Renal cortex interstitium (tissue), 11 donors: ENCODE measurements around the gene CHST8. TPM values are rescaled to one million over a fixed set of nuclear protein-coding genes. Genes with fewer than 3 reads are reported as not detected.

Experiments used
- DNase-seq, 11 donors: peaks; one replicate each; pipeline ENCODE4 v3.0.0-alpha.2; 2013; ENCODE audit warnings: low read depth in 9 of 11, low spot score in 4 of 11; ENCODE audit errors: extremely low read depth in 1 of 11
- polyA plus RNA-seq, 3 donors: library from polyadenylated mRNA; unstranded; fragments of 120-200 nt; gene quantifications; one replicate each; pipeline ENCODE4 v1.2.1, GENCODE V29; 2013; ENCODE audit not compliant: insufficient read length in 3 of 3

The CHST8 gene
- polyA plus RNA-seq, 3 donors = 0.09 to 0.44 (median 0.27) TPM

GRCh38 chr19:33699754-33700407 lies 78.1 kb downstream of the CHST8 start:
- DNase-seq = no peak

DNA sequence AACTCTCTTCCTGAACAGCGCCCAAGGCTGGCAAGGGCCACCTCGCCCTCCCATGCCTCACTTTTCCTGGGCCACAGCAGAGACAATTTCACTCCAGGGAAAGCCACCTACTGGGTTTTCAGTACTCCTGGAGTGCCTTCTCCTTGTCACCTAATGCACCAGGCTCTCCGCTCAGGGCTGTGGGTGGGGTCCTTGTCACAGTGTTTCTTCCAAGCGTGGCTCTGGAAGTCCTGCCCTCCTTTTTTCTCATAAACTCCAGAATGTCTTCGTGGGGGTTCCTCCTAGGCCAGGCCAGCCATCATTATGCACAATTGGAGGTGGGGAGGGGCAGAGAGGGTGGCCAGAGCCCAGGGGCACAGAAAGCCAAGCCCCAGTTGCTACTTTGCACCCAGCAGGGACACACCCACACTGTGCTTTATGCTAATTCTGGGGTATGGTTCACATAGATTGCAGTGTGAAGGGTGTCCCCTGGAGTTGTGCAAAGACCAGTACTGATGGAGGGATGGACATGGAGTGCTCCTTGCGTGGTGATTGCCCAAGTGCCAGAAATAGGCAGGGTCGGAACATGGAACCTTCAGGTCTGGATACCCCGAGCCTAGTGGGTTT lies 78.8 kb downstream of the CHST8 start:
- DNase-seq = no peak

- no peak for DNase-seq
Observed at GRCh38 chr19:33701565-33701964, 79.8 kb downstream of the CHST8 start.

DNA sequence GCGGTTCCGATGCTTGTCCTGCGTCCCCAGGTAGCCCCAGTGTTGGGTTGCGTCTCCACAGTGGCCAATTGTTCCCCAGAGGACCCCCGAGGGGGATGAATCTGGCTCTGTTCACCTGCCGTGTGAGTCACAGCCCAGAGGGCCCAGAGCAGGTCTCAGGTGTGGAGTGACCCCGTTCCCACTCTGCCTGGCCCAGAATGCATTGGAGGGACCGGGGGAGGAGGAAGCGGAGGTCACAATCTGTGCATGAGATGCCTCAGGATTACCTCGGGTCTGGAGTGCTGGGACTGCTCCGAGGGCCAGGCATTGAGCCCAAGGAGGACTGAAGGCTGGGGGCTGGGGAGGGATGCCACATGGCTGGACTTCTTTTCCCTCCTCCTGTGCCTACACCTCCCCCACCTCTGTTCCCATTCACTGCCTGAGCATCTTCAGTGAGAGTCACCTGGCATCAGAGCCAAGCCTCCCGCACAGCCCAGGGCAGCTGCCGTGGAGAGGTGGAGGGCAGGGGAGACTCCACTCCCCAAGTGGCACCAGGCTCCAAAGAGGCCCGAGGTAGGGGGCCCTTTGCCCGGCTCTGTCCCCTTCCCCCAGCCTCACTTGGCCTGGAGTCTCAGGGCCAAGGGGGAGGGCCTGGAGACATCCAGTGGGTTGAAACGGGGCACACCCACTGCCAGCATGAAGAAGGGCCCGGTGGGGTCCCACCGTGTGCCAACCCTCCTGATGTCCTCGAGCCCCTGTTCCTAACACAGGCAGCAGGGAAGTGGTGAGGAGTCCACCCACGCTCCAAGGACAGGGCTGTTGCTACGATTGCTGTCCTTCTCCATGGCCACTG lies 81.1 kb downstream of the CHST8 start:
- no peak for DNase-seq

DNA sequence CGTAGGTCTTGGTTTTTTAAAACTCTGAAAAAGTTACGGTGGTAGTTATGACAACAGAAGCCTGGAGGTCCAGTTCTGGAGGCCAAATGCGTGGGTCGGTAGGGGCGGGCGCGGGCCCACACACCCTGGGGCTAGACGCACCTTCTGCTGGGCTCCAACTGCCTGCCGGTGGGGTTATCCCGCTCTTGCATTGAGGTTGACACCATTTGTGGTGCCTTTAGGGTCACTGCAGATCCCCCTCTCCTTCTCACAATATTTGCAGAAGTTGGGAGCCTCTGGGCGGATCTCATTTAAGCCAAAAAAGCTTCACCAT lies 81.6 kb downstream of the CHST8 start:
- no peak for DNase-seq

DNA sequence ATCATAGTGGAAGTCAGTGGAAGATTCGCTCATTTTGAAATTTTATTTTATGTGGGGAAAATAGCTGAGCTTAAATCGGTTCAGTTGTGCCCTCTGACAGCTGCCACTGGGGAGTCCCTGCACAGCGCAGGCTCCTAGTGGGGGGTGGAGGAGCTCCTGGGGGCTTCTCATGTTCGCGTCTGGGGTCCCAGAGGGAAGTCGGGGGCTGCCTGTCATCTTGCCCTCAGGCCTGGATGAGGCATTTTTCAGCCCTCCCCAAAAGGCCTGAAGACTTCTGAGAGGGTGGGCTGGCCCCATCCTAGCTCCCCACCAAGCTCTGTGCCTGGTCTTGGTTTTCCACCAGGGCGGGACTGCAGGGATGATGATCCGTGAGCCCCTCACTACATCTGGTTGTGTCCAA lies 82.1 kb downstream of the CHST8 start:
- no peak for DNase-seq

DNA sequence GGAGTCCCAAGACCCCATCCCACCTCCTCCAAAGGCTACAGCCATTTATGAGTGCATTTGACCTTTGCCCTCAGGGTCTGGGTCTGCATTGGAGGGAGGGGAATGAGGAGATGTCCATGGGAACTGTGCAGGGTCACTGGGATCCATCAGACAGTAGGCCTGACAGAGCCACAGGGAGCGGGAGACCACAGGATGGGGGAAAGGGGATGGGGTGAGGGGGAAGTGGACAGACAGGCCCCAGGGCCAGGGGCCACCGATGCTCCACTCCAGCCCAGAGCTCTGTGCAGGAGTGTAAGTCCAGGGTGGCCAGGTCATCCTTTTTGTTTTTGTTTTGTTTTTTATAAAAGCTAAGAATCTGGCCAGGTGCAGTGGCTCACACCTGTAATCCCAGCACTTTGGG lies 82.5 kb downstream of the CHST8 start:
- DNase-seq = no peak

DNA sequence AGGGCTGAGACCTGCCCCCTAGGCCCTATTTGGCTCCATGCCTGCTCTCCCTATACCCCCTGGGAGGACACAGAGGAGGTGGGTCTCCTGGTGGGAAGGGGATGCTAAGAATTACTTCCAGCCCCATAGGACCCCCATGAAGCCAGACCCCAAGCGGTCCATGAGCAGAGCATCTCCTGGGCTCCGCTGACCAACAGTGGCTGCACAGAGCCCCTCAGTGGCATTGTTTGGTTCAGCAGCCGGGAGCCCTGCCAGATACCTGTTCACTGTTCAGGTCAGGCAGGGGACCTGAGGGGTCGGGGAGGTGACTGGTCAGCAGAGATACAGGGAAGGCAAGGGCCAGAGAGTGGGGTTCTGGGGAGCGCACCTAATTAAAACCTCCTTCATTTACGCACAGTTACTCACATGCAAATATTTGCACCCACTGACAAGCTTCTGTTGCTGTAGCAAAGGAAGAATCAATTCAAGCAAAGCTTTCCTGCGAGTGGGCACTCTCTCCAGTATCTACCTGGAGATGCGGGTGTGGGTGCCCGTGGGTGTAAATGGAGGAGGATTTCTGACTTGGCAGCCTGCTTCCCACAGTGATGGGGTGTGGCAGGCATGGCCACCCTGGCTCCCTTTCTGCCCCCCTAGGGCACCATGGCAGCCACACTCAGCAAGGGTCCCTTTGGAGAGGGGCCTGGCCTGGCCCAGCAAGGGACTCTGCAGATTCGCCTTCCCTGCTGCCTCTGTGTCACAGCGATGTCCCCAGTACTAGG lies 83.5 kb downstream of the CHST8 start:
- DNase-seq = no peak

GRCh38 chr19:33705860-33706259 lies 84.1 kb downstream of the CHST8 start:
- DNase-seq = no peak

GRCh38 chr19:33706631-33707030 lies 84.9 kb downstream of the CHST8 start:
- no peak for DNase-seq

- no peak for DNase-seq
Observed at GRCh38 chr19:33712268-33712667, 90.5 kb downstream of the CHST8 start.

DNA sequence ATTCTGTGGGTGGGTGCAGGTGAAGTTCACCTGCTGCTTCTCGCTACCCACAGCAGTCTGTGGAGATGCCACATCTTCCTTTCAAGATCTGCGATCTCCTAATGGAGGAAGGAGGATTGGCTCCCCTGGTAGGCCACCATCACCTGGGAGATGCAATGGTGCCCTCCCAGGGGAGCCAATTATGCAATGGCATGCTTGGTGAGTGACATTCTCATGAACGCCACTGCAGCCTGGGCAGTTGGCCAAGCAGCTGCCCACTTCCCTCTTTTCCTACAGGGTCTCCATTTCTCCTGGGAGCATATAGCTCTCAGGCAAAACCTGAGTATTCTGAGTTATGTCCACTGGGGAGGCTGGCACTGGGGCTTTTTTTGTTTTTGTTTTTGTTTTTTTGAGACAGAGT lies 91.4 kb downstream of the CHST8 start:
- DNase-seq = no peak

DNA sequence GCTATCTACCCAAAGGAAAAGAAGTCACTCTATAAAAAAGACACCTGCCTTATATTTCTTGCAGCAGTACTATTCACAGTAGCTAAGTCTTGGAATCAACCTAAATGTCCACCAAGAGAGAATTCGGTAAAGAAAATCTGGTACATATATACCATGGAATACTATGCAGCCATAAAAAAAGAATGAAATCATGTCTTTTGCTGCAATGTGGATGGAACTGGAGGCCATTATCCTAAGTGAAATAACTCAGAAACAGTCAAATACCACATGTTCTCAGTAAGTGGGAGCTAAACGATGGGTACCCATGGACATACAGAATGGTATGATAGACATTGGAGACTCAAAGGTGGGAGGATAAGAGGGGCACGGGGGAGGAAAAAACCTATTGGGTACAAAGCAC lies 92.4 kb downstream of the CHST8 start:
- DNase-seq = no peak

DNA sequence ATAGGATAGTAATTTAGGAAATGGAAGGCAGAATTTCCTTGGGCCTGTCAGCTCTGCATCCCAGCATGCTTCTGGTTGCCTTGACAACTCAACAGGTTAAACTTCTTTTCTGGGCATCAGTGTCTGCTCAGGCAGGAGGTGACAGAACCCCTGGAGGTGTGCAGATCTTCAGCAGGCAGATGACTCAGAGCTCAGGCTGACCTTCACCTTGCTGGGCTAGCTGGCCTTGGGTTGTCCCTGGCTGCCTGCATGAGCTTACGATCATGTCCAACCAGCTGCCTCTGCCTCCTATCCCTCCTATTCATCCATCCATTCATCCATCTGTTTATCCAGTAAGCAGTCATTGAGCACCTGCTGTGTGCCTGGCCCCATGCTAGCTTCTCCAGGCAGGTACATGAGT lies 93.7 kb downstream of the CHST8 start:
- no peak for DNase-seq

GRCh38 chr19:33717878-33718277 lies 96.1 kb downstream of the CHST8 start:
- no peak for DNase-seq

DNA sequence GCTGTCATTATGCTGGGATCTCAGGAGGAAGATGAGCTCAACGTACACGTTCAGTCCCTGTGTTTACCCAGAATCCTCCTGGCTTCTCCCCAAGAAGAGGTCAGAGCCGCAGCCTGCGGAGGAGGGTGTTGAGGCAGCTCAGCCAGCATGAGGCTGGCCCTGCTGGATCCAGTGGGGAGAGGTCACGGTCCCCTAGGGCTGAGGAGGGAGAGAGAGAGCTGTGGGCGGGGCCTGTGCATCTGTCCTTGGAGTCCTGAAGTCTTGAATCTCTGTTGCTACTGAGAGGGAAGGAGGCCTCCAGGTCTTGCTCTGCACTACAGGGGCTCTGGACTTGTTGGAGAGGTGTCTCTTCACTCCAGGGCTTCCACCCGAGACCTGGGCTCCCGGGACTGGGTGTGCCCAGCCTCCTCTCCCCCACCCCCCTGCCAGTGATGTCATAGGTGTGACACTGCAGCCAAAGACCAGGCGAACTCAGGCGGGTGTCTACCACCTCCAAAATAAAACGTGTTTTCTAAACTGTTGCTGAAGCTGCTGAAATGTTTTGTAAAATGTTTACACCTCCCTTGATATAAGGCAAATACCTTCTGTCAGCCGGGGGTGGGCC lies 97.0 kb downstream of the CHST8 start:
- no peak for DNase-seq

DNA sequence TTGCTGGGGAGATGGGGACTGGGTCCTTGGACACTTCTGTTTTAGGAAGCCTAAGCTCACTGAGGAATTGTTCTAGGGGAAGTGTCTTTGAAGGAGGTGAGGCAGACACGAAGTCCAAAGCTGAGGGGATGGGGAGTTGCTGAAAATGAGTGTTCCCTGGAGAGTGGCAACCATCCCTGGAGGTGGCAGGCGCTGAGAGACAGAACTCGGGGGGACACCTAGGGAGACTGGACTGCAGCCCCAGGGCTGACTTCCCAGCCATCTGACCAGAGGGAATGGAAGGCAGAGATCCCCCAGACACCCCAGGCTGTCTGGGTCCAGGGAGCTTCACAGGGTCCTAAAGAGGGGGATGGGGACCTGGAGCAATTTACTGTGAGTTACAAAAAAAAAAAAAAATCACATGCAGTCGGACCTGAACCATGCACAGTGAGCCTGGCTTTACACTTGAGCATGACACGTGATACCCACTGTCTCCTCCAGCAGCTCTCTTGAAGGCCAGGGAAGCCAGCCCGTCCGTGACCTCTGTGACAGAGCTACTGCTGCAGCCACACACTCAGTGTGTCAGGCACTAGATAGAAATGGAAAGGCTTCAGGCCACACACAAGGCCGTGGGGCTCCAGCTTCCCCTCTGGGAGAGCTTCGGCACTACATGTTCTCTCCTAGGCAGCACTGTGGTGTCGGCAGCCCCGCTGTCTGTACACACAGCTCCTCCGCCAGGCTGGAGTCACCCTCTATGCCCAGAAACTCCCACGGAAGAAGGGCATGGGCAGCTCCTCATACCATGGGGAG lies 97.8 kb downstream of the CHST8 start:
- DNase-seq = peak in 4 of 11 donors; percentile 6 to 27 (median 18)

DNA sequence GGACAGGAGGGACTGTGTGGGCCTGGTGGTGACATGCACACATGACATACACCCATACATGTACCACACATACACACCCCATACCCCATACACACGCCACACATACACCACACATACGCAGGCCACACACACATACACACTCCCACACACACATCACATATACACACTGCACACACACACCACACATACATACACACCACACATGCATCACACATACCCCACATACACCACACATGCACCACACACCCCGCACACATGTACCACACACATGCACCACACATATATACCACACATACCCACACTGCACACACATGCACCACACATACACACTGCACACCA lies 98.4 kb downstream of the CHST8 start:
- DNase-seq = no peak
